Activated CD4-positive, alpha-beta T cell treated with anti-CD3 and anti-CD28 coated beads, Interleukin-2, amount 10 ng/mL, durations not matched to agents 24 days and 14 days (primary cell): ENCODE data around the gene SPAG17. TPM values are rescaled to one million over a fixed set of nuclear protein-coding genes. Genes with fewer than 3 reads are reported as not detected.

Experiments
- DNase-seq: peaks from one replicate; pipeline ENCODE4 v3.0.0; 2022
- H3K27ac Mint-ChIP-seq: one replicate; pipeline ENCODE4 v1.8.0; 2022; ENCODE audit warnings: mild to moderate bottlenecking, mixed read lengths
- H3K27me3 Mint-ChIP-seq: one replicate; pipeline ENCODE4 v1.8.0; 2022; ENCODE audit warnings: mixed read lengths
- H3K36me3 Mint-ChIP-seq: one replicate; pipeline ENCODE4 v1.8.0; 2022; ENCODE audit warnings: low read depth, mild to moderate bottlenecking, mixed read lengths
- H3K4me1 Mint-ChIP-seq: one replicate; pipeline ENCODE4 v1.8.0; 2021; ENCODE audit warnings: mixed read lengths
- H3K4me3 Mint-ChIP-seq: one replicate; pipeline ENCODE4 v1.8.0; 2022; ENCODE audit warnings: mild to moderate bottlenecking, moderate library complexity, mixed read lengths
- H3K9me3 Mint-ChIP-seq: one replicate; pipeline ENCODE4 v1.8.0; 2021; ENCODE audit warnings: mixed read lengths
- intact Hi-C: fragments of 100-400 bp; cut with micrococcal nuclease; formaldehyde crosslinking; loops from one replicate; pipeline ENCODE4 v1.15.1; 2023
- total RNA-seq: library from RNA; stranded (reverse); gene quantifications from 2 replicates; pipeline ENCODE4 v1.2.3, GENCODE V29; 2022

The SPAG17 gene
- total RNA-seq, 1 donor from 2014 or later = not detected

DNA sequence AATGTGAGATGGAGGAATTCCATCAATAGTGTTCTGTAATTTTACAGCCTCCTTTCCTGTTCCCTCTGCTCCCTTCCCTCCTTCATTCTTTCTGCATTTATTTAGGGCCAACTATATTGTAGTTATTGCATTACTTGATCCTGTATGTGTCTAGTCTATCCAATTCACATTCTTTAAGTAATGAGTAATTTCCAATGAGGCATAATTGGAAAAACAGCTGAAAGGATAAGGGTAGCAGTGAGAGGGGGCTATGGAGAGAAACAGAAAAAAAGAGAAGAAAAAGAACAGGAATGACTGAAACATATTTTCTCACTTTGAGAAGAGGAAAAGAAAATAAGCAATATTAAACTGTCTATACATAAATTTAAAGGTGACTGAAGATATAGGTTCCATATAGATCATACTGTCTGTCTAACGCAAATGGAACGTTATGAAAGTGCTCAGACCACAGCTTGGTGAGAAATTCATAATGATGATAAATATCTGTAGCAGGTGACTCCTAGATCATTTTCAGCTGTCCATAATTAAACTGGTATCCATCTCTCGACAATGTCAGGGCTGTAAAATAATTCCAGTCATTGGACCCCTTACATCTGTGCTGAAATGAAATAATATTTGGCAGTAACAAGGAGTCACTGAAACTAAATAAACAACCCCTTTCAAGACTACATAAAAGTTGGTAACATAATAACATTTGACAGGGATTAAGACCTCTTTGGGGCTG lies 61.8 kb downstream of the SPAG17 start:
- intact Hi-C loops = no loop called here
- Mint-ChIP-seq H3K4me3 (no peak overlapping the region), H3K27ac (no peak overlapping the region), H3K27me3 (no peaks in the 10 kb centered on the region), H3K9me3 (peaks cover 4% of the 10 kb centered on the region), H3K36me3 (no peaks in the 10 kb centered on the region), H3K4me1 (no peaks in the 10 kb centered on the region)
- DNase-seq = no peak

DNA sequence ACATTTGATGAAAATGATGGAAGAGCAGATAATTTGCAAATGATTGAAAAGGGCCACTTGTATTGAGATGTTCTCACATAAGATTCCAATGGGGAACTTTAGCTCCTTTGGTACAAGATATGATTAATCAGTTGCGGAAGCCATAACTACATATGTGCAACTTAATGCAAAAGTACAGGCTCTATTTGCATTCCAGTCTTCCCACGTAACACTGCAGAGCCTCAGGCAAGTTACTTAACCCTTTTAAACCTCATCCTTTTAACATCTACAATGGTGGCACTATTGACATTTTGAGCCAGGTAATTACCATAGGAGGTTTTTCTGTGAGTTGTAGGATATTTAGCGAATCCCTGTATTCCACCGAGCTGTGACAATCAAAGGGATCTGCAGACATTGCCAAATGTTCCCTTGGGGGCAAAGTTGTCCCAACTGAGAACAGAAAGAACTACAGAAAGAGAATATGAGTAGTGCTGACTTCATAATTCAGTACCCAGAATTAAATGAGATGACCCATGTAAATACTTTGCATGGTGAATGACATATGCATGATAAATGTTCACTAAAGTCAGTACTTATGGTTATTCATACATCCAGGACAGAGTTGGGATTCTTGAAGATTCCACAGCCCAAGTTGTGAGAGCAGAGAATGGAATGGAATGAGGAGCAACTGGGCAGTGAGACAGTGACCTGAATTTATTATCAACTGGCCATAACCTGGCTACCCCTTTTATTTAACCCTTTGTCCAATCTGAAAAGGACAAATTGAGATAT lies 62.6 kb downstream of the SPAG17 start:
- Mint-ChIP-seq H3K36me3 (no peaks in the 10 kb centered on the region), H3K27me3 (no peaks in the 10 kb centered on the region), H3K27ac (no peak overlapping the region), H3K4me3 (no peak overlapping the region), H3K9me3 (peaks cover 4% of the 10 kb centered on the region), H3K4me1 (no peaks in the 10 kb centered on the region)
- DNase-seq = no peak
- intact Hi-C loops = no loop called here

DNA sequence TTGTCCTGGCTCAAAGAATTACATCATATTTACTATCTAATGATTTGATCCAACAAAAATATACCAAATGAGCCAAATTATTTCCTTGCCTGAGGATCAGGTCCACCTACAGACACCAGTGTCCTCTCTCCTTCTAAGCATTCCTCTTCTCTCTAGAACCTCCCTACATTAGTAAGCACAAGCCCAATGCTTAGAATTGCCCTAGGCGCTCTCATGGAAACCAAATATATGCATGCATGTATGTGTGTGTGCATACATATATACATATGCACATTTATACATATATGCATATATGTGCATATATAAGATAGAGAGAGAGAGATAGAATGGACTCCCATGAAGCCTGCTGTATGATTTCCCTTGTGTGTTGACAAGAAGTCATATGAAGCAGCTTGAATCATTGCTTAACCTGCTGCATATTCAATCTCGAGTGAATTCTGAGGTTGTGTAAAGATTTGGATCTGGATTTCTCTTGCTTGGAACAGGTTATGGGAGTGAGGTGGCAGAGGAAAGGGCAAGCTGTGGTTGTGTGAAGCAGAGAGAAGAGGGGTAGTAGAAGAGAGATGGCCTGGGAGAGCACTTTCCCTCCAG lies 66.1 kb downstream of the SPAG17 start:
- H3K9me3 Mint-ChIP-seq = no peaks in the 10 kb centered on the region
- H3K27ac Mint-ChIP-seq = no peak overlapping the region
- H3K4me1 Mint-ChIP-seq = no peaks in the 10 kb centered on the region
- no peaks in the 10 kb centered on the region for H3K36me3 Mint-ChIP-seq
- DNase-seq = no peak
- intact Hi-C loops = no loop called here
- H3K4me3 Mint-ChIP-seq = no peak overlapping the region
- H3K27me3 Mint-ChIP-seq = no peaks in the 10 kb centered on the region

DNA sequence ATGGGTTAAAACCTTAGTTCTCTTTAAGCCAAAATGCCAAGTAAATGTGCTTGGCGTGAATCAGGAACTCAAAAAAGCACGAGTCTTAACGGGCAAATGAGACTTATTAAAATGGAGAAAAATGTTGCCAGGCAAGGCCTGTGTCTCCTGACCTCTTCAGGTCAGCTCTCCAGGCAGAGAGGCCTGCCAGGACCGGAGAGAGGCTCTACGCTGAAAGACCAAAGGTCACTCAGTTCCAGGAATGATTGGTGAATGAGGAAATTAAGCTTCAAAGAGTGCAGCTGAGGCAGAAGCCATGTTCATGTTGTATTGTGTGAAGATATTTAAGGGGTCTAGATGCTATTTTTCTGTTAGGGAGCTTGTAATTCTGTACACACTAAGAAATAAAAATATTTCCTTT lies 66.6 kb downstream of the SPAG17 start:
- no peaks in the 10 kb centered on the region for H3K36me3 Mint-ChIP-seq
- no peak overlapping the region for H3K4me3 Mint-ChIP-seq
- DNase-seq = no peak
- intact Hi-C loops = no loop called here
- no peak overlapping the region for H3K27ac Mint-ChIP-seq
- no peaks in the 10 kb centered on the region for H3K9me3 Mint-ChIP-seq
- no peaks in the 10 kb centered on the region for H3K4me1 Mint-ChIP-seq
- H3K27me3 Mint-ChIP-seq = no peaks in the 10 kb centered on the region

DNA sequence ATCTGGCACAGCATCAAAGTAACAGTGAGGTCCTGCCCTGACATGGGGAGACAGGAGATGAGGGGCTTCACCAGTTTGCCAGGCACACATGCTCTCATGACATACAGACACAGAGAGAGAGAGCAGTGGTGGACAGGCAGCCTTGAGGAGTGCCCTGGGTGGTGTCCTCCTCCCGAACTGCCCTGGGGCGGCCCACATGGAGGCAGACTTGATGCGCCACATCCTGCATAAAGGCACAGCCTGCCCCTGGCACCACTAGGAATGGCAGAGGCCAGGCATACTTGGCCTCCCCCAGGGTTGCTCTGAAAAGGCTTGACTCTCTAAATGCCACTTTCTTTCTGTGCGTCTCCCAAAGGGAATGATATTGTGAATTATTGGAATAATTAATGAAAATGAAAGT lies 67.5 kb downstream of the SPAG17 start:
- Mint-ChIP-seq H3K27me3 (no peaks in the 10 kb centered on the region), H3K27ac (no peak overlapping the region), H3K4me1 (no peaks in the 10 kb centered on the region), H3K36me3 (no peaks in the 10 kb centered on the region), H3K9me3 (no peaks in the 10 kb centered on the region), H3K4me3 (no peak overlapping the region)
- intact Hi-C loops = no loop called here
- DNase-seq = no peak

DNA sequence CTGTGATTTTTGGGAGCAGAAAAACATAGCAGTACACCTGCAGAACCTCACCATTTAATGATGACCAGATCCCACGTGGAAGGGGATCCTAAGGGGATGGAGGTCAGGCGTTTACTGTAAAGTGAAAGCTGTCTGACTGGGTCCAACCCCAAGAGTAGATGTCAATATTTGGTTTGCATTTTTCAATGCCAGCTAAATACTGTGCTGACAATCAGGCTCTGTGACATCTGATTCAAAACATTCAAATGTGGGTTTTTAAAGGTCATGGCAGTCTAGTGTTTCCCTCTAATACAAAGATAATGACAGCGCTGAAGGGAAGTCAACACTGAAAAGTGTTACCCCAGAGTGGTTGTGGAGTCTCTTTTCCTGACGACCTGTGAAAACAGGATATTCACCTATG lies 68.1 kb downstream of the SPAG17 start:
- no peak for DNase-seq
- Mint-ChIP-seq H3K9me3 (no peaks in the 10 kb centered on the region), H3K27ac (no peak overlapping the region), H3K27me3 (no peaks in the 10 kb centered on the region), H3K4me3 (no peak overlapping the region), H3K4me1 (no peaks in the 10 kb centered on the region), H3K36me3 (no peaks in the 10 kb centered on the region)
- intact Hi-C loops = no loop called here

DNA sequence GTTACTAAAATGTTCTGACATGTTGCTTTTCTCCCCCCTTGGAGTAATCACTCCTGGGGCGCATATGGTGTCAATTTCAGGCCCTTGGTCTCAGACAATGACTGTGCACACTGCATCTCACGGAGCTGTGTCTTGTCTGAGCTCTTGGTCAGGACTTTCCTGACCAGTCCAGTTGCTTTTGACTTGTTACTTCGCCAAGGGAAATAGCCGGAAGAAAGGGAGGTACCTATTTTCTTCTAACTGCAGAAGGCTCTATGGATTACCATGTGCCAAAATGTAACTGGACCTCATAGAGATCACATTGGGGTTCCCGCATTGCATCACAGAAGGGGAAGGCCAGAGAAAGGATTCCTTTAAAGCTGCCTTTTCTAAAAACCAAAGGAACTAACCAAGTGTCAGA lies 68.6 kb downstream of the SPAG17 start:
- no peak overlapping the region for H3K4me3 Mint-ChIP-seq
- no peaks in the 10 kb centered on the region for H3K4me1 Mint-ChIP-seq
- H3K9me3 Mint-ChIP-seq = no peaks in the 10 kb centered on the region
- DNase-seq = no peak
- no peak overlapping the region for H3K27ac Mint-ChIP-seq
- H3K27me3 Mint-ChIP-seq = peaks cover 2% of the 10 kb centered on the region
- no peaks in the 10 kb centered on the region for H3K36me3 Mint-ChIP-seq
- intact Hi-C loops = no loop called here

DNA sequence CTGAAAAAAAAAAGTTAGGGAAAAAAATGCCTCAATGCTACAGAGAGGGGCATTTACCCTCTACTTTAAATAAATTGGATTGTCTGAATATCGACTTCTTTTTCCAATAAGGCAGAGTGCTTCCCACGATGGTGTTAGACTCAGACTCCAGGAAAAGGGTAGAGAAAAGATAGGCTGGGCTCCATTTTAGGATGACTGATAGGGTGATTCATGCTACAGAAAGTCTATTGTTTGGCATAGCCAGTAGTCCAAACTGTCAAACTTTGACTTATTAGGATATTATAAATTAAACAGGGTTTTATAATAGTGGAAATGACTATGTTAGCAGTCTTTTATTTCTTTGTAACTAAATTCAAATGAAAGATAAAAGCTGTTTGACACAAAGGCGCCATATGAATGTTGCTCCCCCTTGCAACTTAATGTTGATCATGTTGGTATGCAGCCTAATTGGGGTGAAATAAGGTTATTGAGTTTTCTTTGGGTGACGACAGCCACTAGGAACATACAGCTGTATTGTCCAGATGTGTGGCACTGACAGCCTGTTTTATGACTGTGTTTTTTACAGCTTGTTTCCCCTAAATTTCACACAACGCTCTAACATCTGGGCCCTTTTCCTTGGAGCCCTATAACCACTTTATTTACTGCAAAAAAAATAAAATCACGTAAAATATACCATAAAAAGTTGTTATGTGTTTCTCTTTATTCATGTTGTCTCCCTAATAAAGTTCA lies 69.3 kb downstream of the SPAG17 start:
- intact Hi-C loops = no loop called here
- Mint-ChIP-seq H3K36me3 (no peaks in the 10 kb centered on the region), H3K4me1 (no peaks in the 10 kb centered on the region), H3K9me3 (no peaks in the 10 kb centered on the region), H3K27ac (no peak overlapping the region), H3K27me3 (peaks cover 5% of the 10 kb centered on the region), H3K4me3 (no peak overlapping the region)
- DNase-seq = no peak

DNA sequence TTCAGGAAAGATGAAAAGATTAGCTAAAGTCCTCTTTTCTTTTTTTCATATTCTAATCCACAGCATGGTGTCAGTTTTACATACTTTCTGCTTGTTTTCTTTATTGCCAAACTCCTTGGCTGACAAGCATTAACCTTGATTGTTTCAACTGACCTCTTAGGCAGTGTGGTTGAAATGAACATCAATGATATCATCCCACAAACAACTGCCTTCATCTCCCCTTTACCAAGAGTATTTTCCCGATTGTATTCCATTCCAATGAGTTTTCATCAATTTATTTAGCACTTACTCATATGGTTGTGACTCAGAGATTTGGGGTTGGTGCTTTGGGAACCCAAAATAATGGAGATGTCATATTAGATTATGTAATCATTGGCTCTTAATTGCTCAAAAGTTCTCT lies 71.8 kb downstream of the SPAG17 start:
- no peaks in the 10 kb centered on the region for H3K4me1 Mint-ChIP-seq
- no peak overlapping the region for H3K4me3 Mint-ChIP-seq
- no peak overlapping the region for H3K27ac Mint-ChIP-seq
- H3K36me3 Mint-ChIP-seq = no peaks in the 10 kb centered on the region
- peaks cover 5% of the 10 kb centered on the region for H3K27me3 Mint-ChIP-seq
- intact Hi-C loops = no loop called here
- no peaks in the 10 kb centered on the region for H3K9me3 Mint-ChIP-seq
- DNase-seq = no peak

DNA sequence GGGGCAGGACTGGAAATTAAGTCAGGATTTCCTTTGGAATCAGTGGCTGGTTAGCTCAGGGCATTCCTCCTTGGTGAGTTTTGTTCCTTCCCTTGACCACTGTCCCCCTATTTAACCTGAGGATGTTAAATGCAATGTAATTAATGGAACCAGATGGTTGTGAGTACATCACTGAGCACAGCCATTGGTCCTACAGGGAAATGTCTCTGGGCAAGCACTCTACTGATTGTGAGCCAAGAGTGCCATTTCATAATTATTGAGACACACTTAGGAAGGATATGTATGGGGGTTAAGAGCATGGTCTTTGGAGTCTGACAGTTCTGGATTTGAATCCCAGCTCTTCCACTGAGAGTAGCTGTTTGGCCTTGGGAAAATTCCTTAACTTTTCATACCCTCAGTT lies 74.4 kb downstream of the SPAG17 start:
- intact Hi-C loops = no loop called here

DNA sequence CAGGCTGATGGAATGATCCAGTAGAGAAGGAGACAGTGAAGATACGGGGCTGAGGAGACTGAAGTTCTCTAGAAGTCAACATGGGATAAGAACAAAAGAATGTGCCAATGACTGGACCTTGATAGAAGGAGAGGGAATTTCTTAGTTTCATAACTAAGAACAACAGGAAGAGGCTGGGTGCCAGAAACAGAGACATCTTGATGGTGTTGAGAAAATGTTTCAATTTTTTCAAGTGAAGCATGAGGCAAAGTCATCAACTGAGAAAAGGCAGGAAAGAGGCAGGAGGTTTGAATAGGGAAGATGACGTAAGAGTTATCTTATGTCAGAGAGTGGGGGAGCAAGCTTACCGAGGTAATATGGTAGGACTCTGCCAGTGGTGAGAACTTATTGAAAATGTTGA lies 80.1 kb downstream of the SPAG17 start:
- Mint-ChIP-seq H3K36me3 (no peaks in the 10 kb centered on the region), H3K9me3 (no peaks in the 10 kb centered on the region), H3K4me3 (no peak overlapping the region)

More for the DNA sequence above, 74.4 kb downstream of the SPAG17 start:
- Mint-ChIP-seq H3K9me3 (no peaks in the 10 kb centered on the region), H3K27me3 (peaks cover 5% of the 10 kb centered on the region), H3K4me1 (no peaks in the 10 kb centered on the region), H3K27ac (no peak overlapping the region), H3K36me3 (no peaks in the 10 kb centered on the region), H3K4me3 (no peak overlapping the region)
- no peak for DNase-seq

DNA sequence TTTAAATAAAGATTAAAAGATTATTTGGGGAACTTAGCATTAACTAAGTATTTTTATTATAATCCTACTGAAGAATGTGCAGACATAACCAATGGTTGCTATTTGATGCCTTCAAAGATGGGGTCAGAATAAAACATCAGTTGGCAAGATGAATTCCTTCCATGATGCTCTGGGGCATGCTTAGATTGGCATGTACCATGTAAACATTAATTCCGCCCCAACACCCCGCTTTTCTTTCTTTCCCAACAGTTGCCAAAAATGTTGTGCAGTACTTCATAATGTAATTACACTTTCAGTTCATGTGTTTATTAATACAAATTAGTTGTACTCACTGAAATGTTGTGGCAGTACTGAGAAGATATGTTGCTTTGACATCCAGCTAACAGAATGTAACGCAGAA lies 82.6 kb downstream of the SPAG17 start:
- intact Hi-C loops = no loop called here
- Mint-ChIP-seq H3K36me3 (no peaks in the 10 kb centered on the region), H3K9me3 (no peaks in the 10 kb centered on the region), H3K27me3 (no peaks in the 10 kb centered on the region), H3K27ac (no peak overlapping the region), H3K4me3 (no peak overlapping the region), H3K4me1 (no peaks in the 10 kb centered on the region)
- no peak for DNase-seq

More for the DNA sequence above, 80.1 kb downstream of the SPAG17 start:
- H3K27me3 Mint-ChIP-seq = no peaks in the 10 kb centered on the region
- no peak for DNase-seq
- intact Hi-C loops = no loop called here
- no peak overlapping the region for H3K27ac Mint-ChIP-seq
- H3K4me1 Mint-ChIP-seq = no peaks in the 10 kb centered on the region

DNA sequence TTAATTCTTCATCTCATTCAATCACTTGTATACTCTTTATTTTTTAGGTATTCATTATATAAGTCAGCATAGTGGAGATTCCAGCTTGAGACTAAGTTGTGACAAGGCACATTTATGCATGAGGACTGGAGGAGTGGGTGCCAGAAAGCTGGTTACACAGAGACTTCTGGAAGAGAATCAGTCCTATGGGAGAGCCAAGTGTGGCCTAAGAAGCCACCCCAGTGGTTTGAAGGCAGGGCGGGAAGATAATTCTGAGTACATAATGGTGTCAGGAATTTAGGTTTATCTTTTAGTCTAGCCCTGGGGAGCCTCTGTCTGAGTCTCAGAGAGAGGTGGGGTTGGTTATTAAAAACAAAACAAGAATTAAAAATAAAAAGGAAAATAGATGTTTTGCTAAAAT lies 83.0 kb downstream of the SPAG17 start:
- Mint-ChIP-seq H3K4me1 (no peaks in the 10 kb centered on the region), H3K9me3 (no peaks in the 10 kb centered on the region), H3K27me3 (no peaks in the 10 kb centered on the region), H3K27ac (no peak overlapping the region), H3K4me3 (no peak overlapping the region), H3K36me3 (no peaks in the 10 kb centered on the region)
- DNase-seq = no peak
- intact Hi-C loops = no loop called here

DNA sequence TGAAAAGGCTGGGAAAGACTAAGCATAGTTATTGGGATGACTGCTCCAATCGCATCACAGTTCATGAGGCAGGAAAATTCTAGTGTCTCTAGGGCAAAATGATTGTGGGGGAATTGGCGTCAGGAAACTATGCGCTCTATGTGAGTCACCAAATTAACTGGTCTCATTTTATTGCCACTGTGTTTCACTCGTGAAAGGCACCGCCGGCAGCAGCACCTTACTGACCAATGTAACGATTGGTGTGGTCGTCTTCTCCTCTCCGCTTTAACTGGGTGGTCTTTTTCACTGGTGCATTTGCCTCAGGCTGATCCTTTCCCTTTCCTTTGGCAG lies 83.5 kb downstream of the SPAG17 start:
- no peak overlapping the region for H3K4me3 Mint-ChIP-seq
- no peaks in the 10 kb centered on the region for H3K36me3 Mint-ChIP-seq
- no peaks in the 10 kb centered on the region for H3K27me3 Mint-ChIP-seq
- intact Hi-C loops = no loop called here
- H3K9me3 Mint-ChIP-seq = no peaks in the 10 kb centered on the region
- no peaks in the 10 kb centered on the region for H3K4me1 Mint-ChIP-seq
- no peak for DNase-seq
- H3K27ac Mint-ChIP-seq = no peak overlapping the region
